WERI-Rb-1 (cell line): ENCODE results near the gene NLRP6.
A peak's percentile ranks its signal among the peaks of the same experiment; 100 is the strongest.

Experiments
- DNase-seq: peaks from one replicate; pipeline ENCODE4 v3.0.0-alpha.2; 2020
- H3K27ac ChIP-seq: fragments of 250-450 bp; sonication (Bioruptor Pico); 2 replicates; pipeline ENCODE4 v1.5.1; 2020; ENCODE audit warnings: mild to moderate bottlenecking, moderate library complexity
- H3K27me3 ChIP-seq: fragments of 250-450 bp; sonication (Bioruptor Pico); 2 replicates; pipeline ENCODE4 v1.5.1; 2021; ENCODE audit warnings: mild to moderate bottlenecking, low read depth, moderate library complexity; ENCODE audit not compliant: insufficient read depth, severe bottlenecking
- H3K36me3 ChIP-seq: fragments of 250-450 bp; sonication (Bioruptor Pico); 2 replicates; pipeline ENCODE4 v1.5.1; 2020; ENCODE audit warnings: mild to moderate bottlenecking, moderate library complexity
- H3K4me3 ChIP-seq: 2 replicates; pipeline ENCODE4 v1.5.1; 2011; ENCODE audit warnings: low read depth, mild to moderate bottlenecking, control low read depth, low read length
- H3K9me3 ChIP-seq: fragments of 250-450 bp; sonication (Bioruptor Pico); 2 replicates; pipeline ENCODE4 v1.5.1; 2021; ENCODE audit warnings: mild to moderate bottlenecking, moderate library complexity; ENCODE audit not compliant: severe bottlenecking
- CTCF ChIP-seq: IDR thresholded peaks from 2 replicates; pipeline ENCODE4 v1.5.1; 2011; ENCODE audit warnings: low read depth, mild to moderate bottlenecking, control low read depth, inconsistent platforms, low read length

The NLRP6 gene

GRCh38 chr11:295351-296170 lies 17.4 kb downstream of the NLRP6 start:
- TF ChIP-seq CTCF, result no peak
- H3K27me3 ChIP-seq, result no peaks in the 10 kb centered on the region
- H3K27ac ChIP-seq, result no peak overlapping the region
- no peaks in the 10 kb centered on the region for H3K9me3 ChIP-seq
- no peak overlapping the region for H3K4me3 ChIP-seq
- no peaks in the 10 kb centered on the region; the same call in 1 of the 2 replicates for H3K36me3 ChIP-seq
- DNase-seq, result no peak

GRCh38 chr11:296171-297050 lies 18.2 kb downstream of the NLRP6 start:
- H3K27ac ChIP-seq, result no peak overlapping the region
- TF ChIP-seq CTCF, result no peak
- no peaks in the 10 kb centered on the region for H3K27me3 ChIP-seq
- H3K36me3 ChIP-seq, result no peaks in the 10 kb centered on the region
- DNase-seq, result no peak
- H3K9me3 ChIP-seq, result no peaks in the 10 kb centered on the region
- H3K4me3 ChIP-seq, result no peak overlapping the region

GRCh38 chr11:297051-297585 lies 18.9 kb downstream of the NLRP6 start:
- no peaks in the 10 kb centered on the region for H3K27me3 ChIP-seq
- no peak for DNase-seq
- H3K4me3 ChIP-seq, result no peak overlapping the region
- H3K36me3 ChIP-seq, result no peaks in the 10 kb centered on the region
- no peak for TF ChIP-seq CTCF
- no peaks in the 10 kb centered on the region for H3K9me3 ChIP-seq
- no peak overlapping the region for H3K27ac ChIP-seq

GRCh38 chr11:297586-298405 lies 19.6 kb downstream of the NLRP6 start:
- no peak for DNase-seq
- Histone ChIP-seq H3K27ac (no peak overlapping the region), H3K9me3 (no peaks in the 10 kb centered on the region), H3K27me3 (no peaks in the 10 kb centered on the region), H3K36me3 (no peaks in the 10 kb centered on the region), H3K4me3 (no peak overlapping the region)
- no peak for TF ChIP-seq CTCF

- Histone ChIP-seq H3K4me3 (no peak overlapping the region), H3K27me3 (no peaks in the 10 kb centered on the region), H3K9me3 (no peaks in the 10 kb centered on the region), H3K27ac (no peak overlapping the region), H3K36me3 (no peaks in the 10 kb centered on the region)
- DNase-seq, result peak; percentile 3
- TF ChIP-seq CTCF, result no peak
These were observed 20.3 kb downstream of the NLRP6 start for GRCh38 chr11:298406-299065.
